ENCODE results near the gene CISH. TPM values are rescaled to one million over a fixed set of nuclear protein-coding genes. Genes with fewer than 3 reads are reported as not detected.

Gene CISH
- total and polyA plus RNA-seq, 2 of the 4 experiments (the other 2 are of a cell fraction) = 0.90 to 4.0 TPM

- 0 out of 2 replicates have a peak overlapping the region, but pooled peaks have one; percentile 18 for H3K23ac ChIP-seq (ENCODE audit: low read depth, low read length)
- H2AK9ac ChIP-seq (replicated peaks; ENCODE audit: low read depth, low read length, poor library complexity) = peak overlapping the region; percentile 37
- no peak overlapping the region for H3K18ac ChIP-seq (ENCODE audit: low read depth, low read length)
- peak overlapping the region; percentile 96 for H2AFZ ChIP-seq (replicated peaks; ENCODE audit: low read length, poor library complexity)
- dilution Hi-C loops (cut with HindIII; ENCODE audit: low sequenced_read_pairs, unreplicated experiment) (no loop called here), intact Hi-C loops (cut with micrococcal nuclease) (loop anchor here (1.0 to 10.0 kb wide), 9 partner anchors 36 to 1048 kb away; partner anchors contain the start of genes DCAF1, MANF and RBM15B), in situ Hi-C loops (cut with MboI; ENCODE audit: low sequenced_read_pairs) (loop anchor here (5.0 to 25.0 kb wide), 2 partner anchors 756 to 1071 kb away; no protein-coding TSS in a partner anchor)
- ATAC-seq (ENCODE audit: low read depth) (peak; percentile 63), DNase-seq (peak; percentile 82)
- no peak overlapping the region for H2BK20ac ChIP-seq (ENCODE audit: low read depth, low read length)
- no peak overlapping the region for H3K56ac ChIP-seq (ENCODE audit: extremely low read depth, insufficient read depth, low read length)
- no peak overlapping the region for H4K91ac ChIP-seq (ENCODE audit: insufficient read depth, low read depth, low read length)
- no peak overlapping the region for H2BK5ac ChIP-seq (ENCODE audit: low read depth, low read length, poor library complexity, severe bottlenecking)
- TF ChIP-seq CTCF (conservative IDR thresholded peaks at IDR 0.05; ENCODE audit: low read depth, low read length) = no peak
- no peak for TF ChIP-seq FOS (IDR thresholded peaks at IDR 0.05; ENCODE audit: low read depth, low read length)
- TF ChIP-seq MAZ (IDR thresholded peaks at IDR 0.05; ENCODE audit: borderline replicate concordance, low read depth, low read length) = peak; percentile 56; the same call in 1 of the 2 replicates
- TF ChIP-seq POLR2A (IDR thresholded peaks at IDR 0.05; ENCODE audit: low read depth, low read length) = no peak
- no peak for TF ChIP-seq RFX5 (IDR thresholded peaks at IDR 0.05; ENCODE audit: low read depth, low read length)
- no peak for TF ChIP-seq MAFK (IDR thresholded peaks at IDR 0.05; ENCODE audit: low read depth, low read length)
- TF ChIP-seq, protein P1, sequence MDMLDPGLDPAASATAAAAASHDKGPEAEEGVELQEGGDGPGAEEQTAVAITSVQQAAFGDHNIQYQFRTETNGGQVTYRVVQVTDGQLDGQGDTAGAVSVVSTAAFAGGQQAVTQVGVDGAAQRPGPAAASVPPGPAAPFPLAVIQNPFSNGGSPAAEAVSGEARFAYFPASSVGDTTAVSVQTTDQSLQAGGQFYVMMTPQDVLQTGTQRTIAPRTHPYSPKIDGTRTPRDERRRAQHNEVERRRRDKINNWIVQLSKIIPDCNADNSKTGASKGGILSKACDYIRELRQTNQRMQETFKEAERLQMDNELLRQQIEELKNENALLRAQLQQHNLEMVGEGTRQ (IDR thresholded peaks at IDR 0.05; ENCODE audit: low read depth, low read length) = 0 out of 2 replicates have a peak, but pooled peaks have one; percentile 22
- TF ChIP-seq NFE2L2 (IDR thresholded peaks at IDR 0.05; ENCODE audit: low read depth, low read length) = no peak
- TF ChIP-seq CHD1 (IDR thresholded peaks at IDR 0.05; ENCODE audit: low read depth, low read length) = no peak
- H4K5ac ChIP-seq (ENCODE audit: low read depth, low read length) = no peak overlapping the region; the same call in 1 of the 2 replicates
- ChIA-PET CTCF (interaction anchor here (0.7 to 2.2 kb wide), 12 partner anchors 12 to 864 kb away, joined by 3 to 17 read pairs (median 4); partner anchors contain the start of genes C3orf18 and HEMK1), POLR2A (ENCODE audit: unreplicated experiment) (interaction anchor here (0.7 kb wide), 2 partner anchors 15 to 23 kb away, joined by 3 to 4 read pairs; no protein-coding TSS in a partner anchor)
- H3K14ac ChIP-seq (replicated peaks; ENCODE audit: low read depth, low read length) = no peak overlapping the region
- no peaks in the 10 kb centered on the region for H3K27me3 ChIP-seq (ENCODE audit: control insufficient read depth, insufficient read depth, low read length)
- no peak overlapping the region for H2AK5ac ChIP-seq (ENCODE audit: low read depth, low read length)
- peak overlapping the region; percentile 63 for H3K4ac ChIP-seq (ENCODE audit: low read depth, low read length)
- no peaks in the 10 kb centered on the region; the same call in 1 of the 2 replicates for H4K20me1 ChIP-seq (ENCODE audit: insufficient read depth, low read length)
- WGBS, 2 experiments (ENCODE audit: extremely low coverage in 2 of 2, insufficient read length in 1 of 2) = 1% methylated on average over 9 of the region's 22 CpGs; no CpG with 5 or more reads in 1 of the 2 experiments
- H3K9ac ChIP-seq (ENCODE audit: low read depth, low read length) = peak overlapping the region; percentile 47
- peaks cover 6 to 11% of the 10 kb centered on the region in 2 experiments; a peak in 2 of 4 replicates for H3K79me1 ChIP-seq (ENCODE audit: low read depth in 1 of 2, low read length in 2 of 2)
- H3K27ac ChIP-seq (ENCODE audit: insufficient read depth, low read length) = peak overlapping the region; percentile 19
- BruUV-seq (replicated peaks) = no TSS peak
- H4K8ac ChIP-seq (ENCODE audit: low read depth in 2 of 2, low read length in 2 of 2) = peak overlapping the region; percentile 3 to 79
- H3K4me2 ChIP-seq (ENCODE audit: low read depth, low read length) = peak overlapping the region; percentile 93
- H3K9me3 ChIP-seq (ENCODE audit: control insufficient read depth, insufficient read depth, low read length) = no peaks in the 10 kb centered on the region
- peaks cover 6% of the 10 kb centered on the region for H3K4me1 ChIP-seq (ENCODE audit: control insufficient read depth, insufficient read depth, low read length)
- H2BK15ac ChIP-seq (ENCODE audit: low read depth, low read length) = no peak overlapping the region
- H3K9me1 ChIP-seq (ENCODE audit: insufficient read depth, low read length) = peaks cover 2% of the 10 kb centered on the region; the same call in 1 of the 2 replicates
- no peaks in the 10 kb centered on the region for H3K36me3 ChIP-seq (ENCODE audit: control insufficient read depth, insufficient read depth, low read length)
- H2BK120ac ChIP-seq (ENCODE audit: low read depth, low read length) = no peak overlapping the region
- peak overlapping the region; percentile 61 for H3K4me3 ChIP-seq (ENCODE audit: insufficient read depth, low read depth, low read length)
Observed at GRCh38 chr3:50616770-50617095, 5.2 kb upstream of the CISH start.
